Hepatocyte (in vitro differentiated cells): ENCODE results near the gene PHACTR3. TPM values are rescaled to one million over a fixed set of nuclear protein-coding genes. Genes with fewer than 3 reads are reported as not detected.

ENCODE experiments used
- DNase-seq: peaks from one replicate; pipeline ENCODE4 v3.0.0-alpha.2; 2016; ENCODE audit warnings: low spot score
- H2AFZ ChIP-seq: fragments of 200-600 bp; sonication (generic); 2 replicates; pipeline ENCODE4 v1.6.0; 2016; ENCODE audit warnings: antibody characterized with exemption, mild to moderate bottlenecking
- H3K27ac ChIP-seq: fragments of 200-600 bp; sonication (generic); 2 replicates; pipeline ENCODE4 v1.5.1; 2016; ENCODE audit warnings: mild to moderate bottlenecking
- H3K27me3 ChIP-seq: fragments of 200-600 bp; sonication (generic); 2 replicates; pipeline ENCODE4 v1.6.1; 2016
- H3K36me3 ChIP-seq: fragments of 200-600 bp; sonication (generic); replicated peaks from 2 replicates; pipeline ENCODE4 v1.5.1; 2016; ENCODE audit warnings: low read depth; ENCODE audit not compliant: insufficient read depth
- H3K4me1 ChIP-seq: fragments of 200-600 bp; sonication (generic); 2 replicates; pipeline ENCODE4 v1.5.1; 2016; ENCODE audit warnings: mild to moderate bottlenecking, moderate library complexity; ENCODE audit not compliant: insufficient read depth
- H3K4me2 ChIP-seq: fragments of 200-600 bp; sonication (generic); 2 replicates; pipeline ENCODE4 v1.6.0; 2016
- H3K4me3 ChIP-seq: fragments of 200-600 bp; sonication (generic); 2 replicates; pipeline ENCODE4 v1.5.1; 2016; ENCODE audit warnings: mild to moderate bottlenecking
- H3K79me2 ChIP-seq: fragments of 200-600 bp; sonication (generic); 2 replicates; pipeline ENCODE4 v1.6.0; 2017; ENCODE audit warnings: mild to moderate bottlenecking
- H3K9me2 ChIP-seq: fragments of 200-600 bp; sonication (generic); replicated peaks from 2 replicates; pipeline ENCODE4 v1.6.0; 2017; ENCODE audit warnings: mild to moderate bottlenecking; ENCODE audit not compliant: insufficient read depth
- H3K9me3 ChIP-seq: fragments of 200-600 bp; sonication (generic); 2 replicates; pipeline ENCODE4 v1.5.1; 2016; ENCODE audit warnings: low read depth, mild to moderate bottlenecking
- H4K20me1 ChIP-seq: fragments of 200-600 bp; sonication (generic); 2 replicates; pipeline ENCODE4 v1.6.0; 2016; ENCODE audit warnings: mild to moderate bottlenecking; ENCODE audit not compliant: insufficient read depth, poor library complexity, severe bottlenecking
- CTCF ChIP-seq: fragments of 200-600 bp; sonication (generic); IDR thresholded peaks from 2 replicates; pipeline ENCODE4 v1.5.1; 2016; ENCODE audit warnings: antibody characterized with exemption, mild to moderate bottlenecking; ENCODE audit not compliant: poor library complexity
- EZH2 ChIP-seq: fragments of 200-600 bp; sonication (generic); IDR thresholded peaks from 2 replicates; pipeline ENCODE4 v1.6.1; 2016; ENCODE audit warnings: antibody characterized with exemption, mild to moderate bottlenecking, borderline replicate concordance
- EZH2phosphoT487 ChIP-seq: fragments of 200-600 bp; sonication (generic); IDR thresholded peaks from one replicate; pipeline ENCODE4 v1.6.1; 2018; ENCODE audit warnings: antibody characterized with exemption, mild to moderate bottlenecking, low read depth, moderate library complexity; ENCODE audit not compliant: unreplicated experiment, severe bottlenecking
- WGBS: methylation state at CpG from one replicate; pipeline ENCODE4 v1.1.6; 2016; ENCODE audit warnings: low lambda C conversion rate; ENCODE audit errors: missing lambda C conversion rate; 5-methylcytosine and 5-hydroxymethylcytosine counted together
- polyA plus RNA-seq: library from polyadenylated mRNA; unstranded; fragments of >200 nt; fragmentation: Nextera tagmentation; extraction: Ambion mirVana; gene quantifications from 2 replicates; pipeline ENCODE4 v1.2.1, GENCODE V29; 2016
- total RNA-seq: library from RNA; depleted of rRNA; stranded (reverse); fragments of >200 nt; gene quantifications from 2 replicates; pipeline ENCODE4 v1.2.3, GENCODE V29; 2014

PHACTR3 gene
- total and polyA plus RNA-seq, 2 experiments from 2014 or later = 5.2 to 7.5 TPM

DNA sequence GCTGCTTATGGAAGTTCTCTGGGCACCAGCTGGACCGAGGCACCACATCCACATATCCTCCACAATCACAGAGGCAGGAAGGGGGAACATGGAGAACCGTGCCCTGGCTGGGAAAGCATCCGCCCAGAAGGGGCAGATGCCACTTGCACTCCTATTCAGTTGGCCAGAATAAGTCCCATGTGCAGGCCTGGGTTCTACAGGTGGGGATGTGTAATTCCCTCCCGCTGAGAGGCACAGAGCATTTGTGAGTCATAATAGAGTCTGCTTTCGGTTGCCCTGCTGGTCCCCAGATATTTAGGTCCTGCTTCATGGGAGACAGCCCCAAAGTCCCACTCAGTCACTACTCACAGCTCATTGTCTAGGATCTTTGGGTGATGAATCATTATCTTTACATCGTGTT lies 104.0 kb downstream of the PHACTR3 start:
- Histone ChIP-seq H3K27me3 (no peaks in the 10 kb centered on the region), H3K4me1 (no peaks in the 10 kb centered on the region), H3K79me2 (no peaks in the 10 kb centered on the region), H3K36me3 (no peaks in the 10 kb centered on the region), H4K20me1 (no peaks in the 10 kb centered on the region), H3K4me2 (no peak overlapping the region), H2AFZ (no peak overlapping the region), H3K4me3 (no peak overlapping the region), H3K9me2 (no peaks in the 10 kb centered on the region), H3K27ac (no peak overlapping the region), H3K9me3 (no peaks in the 10 kb centered on the region)
- TF ChIP-seq CTCF (no peak), EZH2phosphoT487 (no peak), EZH2 (no peak)
- WGBS = 58% methylated on average over 6 of the region's 6 CpGs
- no peak for DNase-seq

DNA sequence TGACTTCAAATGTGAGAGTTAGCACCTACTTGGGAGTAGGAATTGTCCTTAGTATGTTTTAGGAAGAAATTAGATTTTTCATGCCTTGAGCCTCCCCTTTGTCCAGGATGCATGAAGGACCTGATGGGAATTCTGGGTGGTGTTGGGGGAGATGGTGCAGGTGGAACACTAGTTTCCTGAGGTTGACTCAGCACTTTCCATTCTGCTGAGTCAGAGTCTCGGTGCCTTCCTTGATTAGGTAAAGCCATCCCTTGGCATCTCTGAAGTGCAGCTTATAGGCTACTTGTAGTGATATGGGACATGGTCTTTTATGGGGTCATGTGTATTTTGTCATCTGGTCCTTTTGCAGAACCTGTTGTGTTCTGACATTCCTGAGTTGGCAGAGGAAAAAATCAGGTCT lies 105.3 kb downstream of the PHACTR3 start:
- H3K27me3 ChIP-seq = no peaks in the 10 kb centered on the region
- no peaks in the 10 kb centered on the region for H3K4me1 ChIP-seq
- 59% methylated on average over 1 of the region's 1 CpG for WGBS
- no peaks in the 10 kb centered on the region for H3K9me2 ChIP-seq
- H3K4me2 ChIP-seq = no peak overlapping the region
- no peak overlapping the region for H3K4me3 ChIP-seq
- no peaks in the 10 kb centered on the region for H3K9me3 ChIP-seq
- no peaks in the 10 kb centered on the region for H3K79me2 ChIP-seq
- no peaks in the 10 kb centered on the region for H3K36me3 ChIP-seq
- H2AFZ ChIP-seq = no peak overlapping the region
- DNase-seq = no peak
- H3K27ac ChIP-seq = no peak overlapping the region
- H4K20me1 ChIP-seq = no peaks in the 10 kb centered on the region
- no peak for TF ChIP-seq EZH2phosphoT487
- TF ChIP-seq CTCF = no peak
- no peak for TF ChIP-seq EZH2

- H3K4me3 ChIP-seq = no peak overlapping the region
- no peaks in the 10 kb centered on the region for H3K4me1 ChIP-seq
- H3K36me3 ChIP-seq = no peaks in the 10 kb centered on the region
- no peaks in the 10 kb centered on the region for H3K9me3 ChIP-seq
- H3K79me2 ChIP-seq = no peaks in the 10 kb centered on the region
- H3K9me2 ChIP-seq = no peaks in the 10 kb centered on the region
- no peaks in the 10 kb centered on the region for H4K20me1 ChIP-seq
- no peak for TF ChIP-seq EZH2
- no peak overlapping the region for H3K27ac ChIP-seq
- no peaks in the 10 kb centered on the region for H3K27me3 ChIP-seq
- H3K4me2 ChIP-seq = no peak overlapping the region
- no peak overlapping the region for H2AFZ ChIP-seq
- no peak for DNase-seq
Measured at GRCh38 chr20:59718071-59718470, 113.7 kb downstream of the PHACTR3 start.

GRCh38 chr20:59718751-59719150 lies 114.4 kb downstream of the PHACTR3 start:
- Histone ChIP-seq H3K27ac (no peak overlapping the region), H3K27me3 (no peaks in the 10 kb centered on the region)
- 92% methylated on average over 12 of the region's 12 CpGs for WGBS

More at GRCh38 chr20:59718751-59719150, 114.4 kb downstream of the PHACTR3 start:
- Histone ChIP-seq H3K9me2 (no peaks in the 10 kb centered on the region), H4K20me1 (no peaks in the 10 kb centered on the region), H3K9me3 (no peaks in the 10 kb centered on the region), H3K4me3 (no peak overlapping the region), H3K4me2 (no peak overlapping the region), H2AFZ (no peak overlapping the region), H3K79me2 (no peaks in the 10 kb centered on the region), H3K36me3 (no peaks in the 10 kb centered on the region), H3K4me1 (no peaks in the 10 kb centered on the region)
- no peak for DNase-seq
- no peak for TF ChIP-seq CTCF
